HUES6 (cell line): ENCODE data around the gene PRPF19.

Experiments
- H3K27ac ChIP-seq: 2 replicates; pipeline ENCODE4 v1.7.0; 2013; ENCODE audit warnings: low read depth, mild to moderate bottlenecking, low read length, inconsistent platforms
- H3K27me3 ChIP-seq: 2 replicates; pipeline ENCODE4 v1.6.1; 2013; ENCODE audit warnings: low read length; ENCODE audit not compliant: control insufficient read depth, insufficient read depth
- H3K36me3 ChIP-seq: 2 replicates; pipeline ENCODE4 v1.6.1; 2013; ENCODE audit warnings: low read length; ENCODE audit not compliant: control insufficient read depth, insufficient read depth
- H3K4me1 ChIP-seq: 2 replicates; pipeline ENCODE4 v1.6.1; 2013; ENCODE audit warnings: low read length; ENCODE audit not compliant: control insufficient read depth, insufficient read depth
- H3K4me3 ChIP-seq: 2 replicates; pipeline ENCODE4 v1.5.1; 2013; ENCODE audit warnings: low read depth, low read length
- H3K9ac ChIP-seq: one replicate; pipeline ENCODE4 v1.6.1; 2013; ENCODE audit warnings: mild to moderate bottlenecking, low read length
- H3K9me3 ChIP-seq: 2 replicates; pipeline ENCODE4 v1.6.1; 2013; ENCODE audit warnings: low read depth, low read length; ENCODE audit not compliant: control insufficient read depth, insufficient read depth

The PRPF19 gene

DNA sequence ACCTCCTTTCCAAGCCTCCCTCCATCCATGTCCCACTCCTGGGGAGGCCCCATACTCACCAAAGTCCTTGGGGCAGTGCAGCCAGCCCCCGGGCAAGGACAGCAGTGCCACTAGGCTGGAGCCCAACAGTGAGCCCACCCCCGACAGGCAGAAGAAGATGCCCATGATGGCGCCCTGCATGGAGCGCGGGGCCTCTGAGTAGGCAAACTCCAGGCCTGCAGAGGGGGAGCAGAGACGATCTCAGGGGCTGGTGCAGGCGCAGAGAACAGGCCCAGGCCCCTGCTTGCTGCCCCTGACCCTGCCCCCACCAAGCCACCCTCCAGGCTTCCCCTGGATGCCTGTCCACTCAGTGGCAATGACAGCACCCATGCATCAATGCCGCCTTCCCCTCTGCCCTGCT, 31.4 kb upstream of the PRPF19 start:
- peaks cover 23% of the 10 kb centered on the region for H3K36me3 ChIP-seq

DNA sequence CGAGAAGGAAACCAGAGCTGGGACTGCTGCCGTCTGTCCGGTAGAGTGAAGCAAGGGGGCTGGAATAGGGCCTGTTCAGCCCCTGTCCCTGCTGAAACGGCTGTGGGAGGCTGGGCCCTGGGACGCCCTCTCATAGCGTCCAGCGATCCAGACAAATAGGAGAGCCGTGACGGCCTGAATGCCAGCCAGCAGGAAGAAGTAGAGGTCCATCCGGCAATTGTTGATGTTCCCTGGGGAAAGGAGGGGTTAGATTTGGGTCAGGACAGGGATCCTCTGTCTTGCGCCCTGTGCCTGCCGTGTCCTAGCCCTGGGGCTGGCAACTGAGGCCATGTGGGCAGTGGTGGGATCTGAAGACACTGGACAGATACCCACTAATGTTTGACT, 30.8 kb upstream of the PRPF19 start:
- Histone ChIP-seq H3K9me3 (no peaks in the 10 kb centered on the region), H3K36me3 (peaks cover 29% of the 10 kb centered on the region), H3K27me3 (no peaks in the 10 kb centered on the region), H3K4me1 (peaks cover 2% of the 10 kb centered on the region; the same call in 1 of the 2 replicates), H3K9ac (no peak overlapping the region), H3K27ac (no peak overlapping the region), H3K4me3 (no peak overlapping the region)

More for the DNA sequence above, 31.4 kb upstream of the PRPF19 start:
- Histone ChIP-seq H3K4me1 (no peaks in the 10 kb centered on the region; the same call in 1 of the 2 replicates), H3K9me3 (no peaks in the 10 kb centered on the region), H3K27me3 (no peaks in the 10 kb centered on the region; the same call in 1 of the 2 replicates), H3K4me3 (no peak overlapping the region), H3K9ac (no peak overlapping the region), H3K27ac (no peak overlapping the region)

DNA sequence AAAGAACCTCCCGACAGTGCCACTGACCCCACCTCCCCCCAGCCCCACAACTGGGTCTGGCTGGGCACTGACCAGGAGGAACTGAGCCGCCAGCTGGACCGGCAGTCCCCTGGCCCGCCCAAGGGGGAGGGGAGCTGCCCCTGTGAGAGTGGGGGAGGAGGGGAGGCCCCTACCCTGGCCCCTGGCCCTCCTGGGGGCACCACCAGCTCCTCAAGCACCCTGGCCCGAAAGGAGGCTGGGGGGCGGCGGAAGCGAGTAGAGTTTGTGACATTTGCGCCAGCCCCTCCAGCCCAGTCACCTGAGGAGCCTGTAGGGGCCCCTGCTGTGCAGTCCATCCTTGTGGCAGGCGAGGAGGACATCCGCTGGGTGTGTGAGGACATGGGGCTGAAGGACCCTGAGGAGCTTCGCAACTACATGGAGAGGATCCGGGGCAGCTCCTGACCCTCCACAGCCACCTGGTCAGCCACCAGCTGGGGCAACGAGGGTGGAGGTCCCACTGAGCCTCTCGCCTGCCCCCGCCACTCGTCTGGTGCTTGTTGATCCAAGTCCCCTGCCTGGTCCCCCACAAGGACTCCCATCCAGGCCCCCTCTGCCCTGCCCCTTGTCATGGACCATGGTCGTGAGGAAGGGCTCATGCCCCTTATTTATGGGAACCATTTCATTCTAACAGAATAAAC, 30.2 kb upstream of the PRPF19 start:
- H3K4me1 ChIP-seq = peaks cover 2% of the 10 kb centered on the region; the same call in 1 of the 2 replicates
- H3K27ac ChIP-seq = no peak overlapping the region
- no peak overlapping the region for H3K9ac ChIP-seq
- no peaks in the 10 kb centered on the region for H3K9me3 ChIP-seq
- H3K27me3 ChIP-seq = no peaks in the 10 kb centered on the region
- H3K36me3 ChIP-seq = peaks cover 34% of the 10 kb centered on the region
- H3K4me3 ChIP-seq = no peak overlapping the region

DNA sequence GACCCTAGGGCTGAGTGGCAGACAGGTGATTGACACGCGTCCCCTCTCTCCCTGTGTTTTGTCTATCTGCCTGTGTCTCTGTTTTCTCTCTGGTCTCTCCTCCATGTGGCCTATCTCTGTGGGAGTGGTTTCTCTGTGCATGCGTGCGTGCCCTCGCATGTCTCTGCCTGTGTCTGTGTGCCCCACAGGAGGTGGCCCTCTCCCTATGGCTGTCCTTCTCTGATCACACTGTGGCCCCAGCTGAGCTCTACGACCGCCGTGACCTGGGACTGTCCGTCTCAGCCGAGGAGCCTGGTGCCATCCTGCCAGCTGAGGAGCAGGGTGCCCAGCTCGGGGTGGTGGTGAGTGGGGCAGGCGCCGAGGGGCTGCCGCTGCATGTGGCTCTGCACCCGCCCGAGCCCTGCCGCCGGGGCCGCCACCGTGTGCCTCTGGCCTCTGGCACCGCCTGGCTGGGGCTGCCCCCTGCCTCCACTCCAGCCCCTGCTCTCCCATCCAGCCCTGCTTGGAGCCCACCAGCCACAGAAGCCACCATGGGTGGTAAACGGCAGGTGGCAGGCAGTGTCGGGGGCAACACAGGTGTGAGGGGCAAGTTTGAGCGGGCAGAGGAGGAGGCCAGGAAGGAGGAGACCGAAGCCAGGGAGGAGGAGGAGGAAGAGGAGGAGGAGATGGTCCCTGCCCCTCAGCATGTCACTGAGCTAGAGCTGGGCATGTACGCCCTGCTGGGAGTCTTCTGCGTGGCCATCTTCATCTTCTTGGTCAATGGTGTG, 29.5 kb upstream of the PRPF19 start:
- Histone ChIP-seq H3K36me3 (peaks cover 41% of the 10 kb centered on the region), H3K4me3 (no peak overlapping the region), H3K27ac (no peak overlapping the region), H3K9ac (no peak overlapping the region), H3K9me3 (no peaks in the 10 kb centered on the region), H3K4me1 (peaks cover 2% of the 10 kb centered on the region; the same call in 1 of the 2 replicates), H3K27me3 (no peaks in the 10 kb centered on the region)

DNA sequence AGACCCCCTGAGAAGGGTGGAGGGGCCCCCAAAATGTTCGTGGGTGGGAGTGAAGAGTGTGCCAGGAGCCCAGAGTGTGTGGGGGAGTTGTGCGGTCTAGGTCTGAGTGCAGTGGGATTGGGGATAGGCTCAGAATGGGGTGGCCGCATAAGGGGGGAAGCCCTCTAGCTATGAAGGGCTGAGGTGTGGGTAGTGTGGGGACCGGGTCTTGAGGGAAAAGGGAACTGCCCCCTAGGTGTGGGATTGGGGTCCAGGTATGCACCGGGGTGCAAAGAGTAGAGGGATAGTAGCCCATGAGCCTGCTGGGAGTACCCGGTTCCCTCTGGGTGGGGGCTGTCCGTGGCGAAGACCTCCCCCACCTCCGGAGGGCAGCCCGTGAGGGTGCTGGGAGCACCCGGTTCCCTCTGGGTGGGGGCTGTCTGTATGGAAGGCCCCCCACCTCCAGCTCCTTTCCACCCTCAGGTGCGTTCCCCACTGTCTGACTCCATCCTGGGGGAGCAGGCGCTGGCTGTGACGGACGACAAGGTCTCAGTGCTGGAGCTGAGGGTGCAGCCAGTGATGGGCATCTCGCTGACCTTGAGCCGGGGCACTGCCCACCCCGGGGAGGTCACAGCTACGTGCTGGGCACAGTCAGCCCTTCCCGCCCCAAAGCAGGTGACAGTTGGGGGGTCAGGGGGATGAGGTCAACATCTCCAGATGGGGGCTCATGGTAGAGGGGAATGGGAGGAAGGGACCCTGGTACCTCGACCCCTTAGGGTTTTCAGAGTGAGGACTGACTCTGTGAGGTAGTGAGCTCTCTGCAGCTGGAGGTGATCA, 28.6 kb upstream of the PRPF19 start:
- no peaks in the 10 kb centered on the region for H3K9me3 ChIP-seq
- H3K36me3 ChIP-seq = peaks cover 50% of the 10 kb centered on the region
- no peak overlapping the region for H3K9ac ChIP-seq
- no peak overlapping the region for H3K4me3 ChIP-seq
- no peaks in the 10 kb centered on the region for H3K27me3 ChIP-seq
- peaks cover 2% of the 10 kb centered on the region; the same call in 1 of the 2 replicates for H3K4me1 ChIP-seq
- H3K27ac ChIP-seq = no peak overlapping the region

DNA sequence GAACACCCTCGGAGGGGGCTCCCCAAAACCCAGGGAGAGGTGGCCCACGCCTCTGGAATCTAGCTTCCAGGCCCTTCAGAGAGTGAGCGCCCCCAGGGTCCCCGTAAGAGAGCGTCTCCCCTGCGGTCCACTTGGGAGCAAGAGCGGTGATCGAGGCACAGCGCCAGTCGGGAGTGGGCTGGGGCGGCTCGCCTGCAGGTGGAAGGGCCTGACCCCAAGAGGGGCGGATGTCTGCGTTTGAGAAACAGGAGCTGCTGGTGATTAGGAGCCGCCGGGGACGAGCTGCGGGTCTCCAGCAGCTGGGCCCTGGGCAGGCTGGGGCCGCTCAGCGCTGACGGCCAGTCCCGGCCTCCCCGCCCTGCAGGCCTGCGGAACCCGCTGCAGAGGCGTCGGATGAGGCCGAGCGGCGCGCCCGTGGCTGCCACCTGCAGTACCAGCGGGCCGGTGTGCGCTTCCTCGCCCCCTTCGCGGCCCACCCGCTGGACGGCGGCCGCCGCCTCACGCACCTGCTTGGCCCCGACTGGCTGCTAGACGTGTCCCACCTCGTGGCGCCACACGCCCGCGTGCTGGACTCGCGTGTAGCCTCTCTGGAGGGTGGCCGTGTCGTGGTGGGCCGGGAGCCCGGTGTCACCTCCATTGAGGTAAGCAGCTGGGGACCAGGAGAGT, 27.9 kb upstream of the PRPF19 start:
- no peak overlapping the region for H3K27ac ChIP-seq
- H3K36me3 ChIP-seq = peaks cover 57% of the 10 kb centered on the region
- H3K9ac ChIP-seq = no peak overlapping the region
- no peak overlapping the region for H3K4me3 ChIP-seq
- no peaks in the 10 kb centered on the region for H3K9me3 ChIP-seq
- H3K4me1 ChIP-seq = peaks cover 2% of the 10 kb centered on the region; the same call in 1 of the 2 replicates
- no peaks in the 10 kb centered on the region for H3K27me3 ChIP-seq

DNA sequence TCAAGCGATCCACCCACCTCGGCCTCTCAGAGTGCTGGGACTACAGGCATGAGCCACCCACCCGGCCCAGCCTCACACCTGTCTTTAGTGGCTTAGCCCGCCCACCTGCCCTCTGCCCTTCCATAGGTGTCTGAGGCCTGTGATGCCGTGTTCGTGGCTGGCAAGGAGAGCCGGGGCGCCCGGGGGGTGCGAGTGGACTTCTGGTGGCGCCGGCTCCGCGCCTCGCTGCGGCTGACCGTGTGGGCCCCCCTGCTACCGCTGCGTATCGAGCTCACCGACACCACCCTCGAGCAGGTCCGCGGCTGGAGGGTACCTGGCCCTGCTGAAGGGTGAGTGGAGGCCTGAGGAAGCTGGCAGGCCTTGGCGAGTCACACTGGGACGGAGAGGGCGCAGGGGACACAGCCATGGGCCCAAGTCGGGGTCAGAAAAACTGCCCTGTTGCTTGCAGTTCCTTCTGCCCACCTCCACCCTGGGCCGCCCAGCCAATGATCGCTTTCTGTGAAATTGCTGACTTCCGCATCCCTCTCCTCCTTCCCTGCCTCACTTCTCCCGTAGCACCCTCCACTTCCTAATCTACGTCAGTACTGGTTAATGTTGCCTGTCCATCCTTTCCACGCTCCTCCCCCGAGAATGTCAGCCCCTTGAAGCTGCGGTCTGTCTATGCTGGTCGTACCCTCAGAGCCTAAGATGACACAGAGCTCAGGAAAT, 27.2 kb upstream of the PRPF19 start:
- Histone ChIP-seq H3K4me3 (no peak overlapping the region), H3K36me3 (peaks cover 64% of the 10 kb centered on the region), H3K27ac (no peak overlapping the region), H3K9me3 (no peaks in the 10 kb centered on the region), H3K4me1 (peaks cover 2% of the 10 kb centered on the region; the same call in 1 of the 2 replicates), H3K27me3 (no peaks in the 10 kb centered on the region), H3K9ac (no peak overlapping the region)

DNA sequence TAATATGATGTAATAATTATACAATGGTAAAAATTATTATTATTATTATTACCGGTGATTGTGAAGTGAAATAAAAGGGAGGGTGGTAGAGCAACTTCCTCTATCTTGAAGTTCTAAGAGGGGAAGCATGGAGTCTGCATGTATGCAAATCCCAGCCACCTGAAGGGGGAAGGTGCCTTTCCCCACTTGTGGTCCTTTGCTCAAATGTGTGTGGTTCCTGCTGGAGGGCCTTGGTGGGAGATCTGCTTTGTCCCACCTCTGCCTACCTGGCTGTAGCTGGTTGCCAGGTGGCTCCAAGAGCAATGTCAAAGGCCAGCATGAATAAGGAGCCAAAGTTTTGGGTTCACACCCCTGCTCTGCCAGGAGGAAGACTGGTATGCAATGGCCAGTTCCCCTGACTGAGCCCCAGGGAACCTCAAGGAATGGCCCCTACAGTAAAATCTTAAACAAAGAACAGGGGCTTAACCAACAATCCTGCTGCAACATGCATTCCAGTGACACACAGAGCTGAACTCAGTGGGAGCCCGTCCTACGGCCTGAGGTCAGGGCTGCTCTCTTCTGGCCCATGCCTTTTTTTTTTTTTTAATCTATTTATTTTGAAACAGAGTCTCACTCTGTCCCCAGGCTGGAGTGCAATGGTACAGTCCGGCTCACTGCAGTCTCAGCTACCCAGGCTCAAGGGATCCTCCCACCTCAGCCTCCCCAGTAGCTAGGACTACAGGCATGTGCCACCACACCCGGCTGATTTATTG, 26.4 kb upstream of the PRPF19 start:
- H3K4me1 ChIP-seq = peaks cover 2% of the 10 kb centered on the region; the same call in 1 of the 2 replicates
- H3K9me3 ChIP-seq = no peaks in the 10 kb centered on the region
- no peak overlapping the region for H3K9ac ChIP-seq
- H3K27me3 ChIP-seq = no peaks in the 10 kb centered on the region
- H3K36me3 ChIP-seq = peaks cover 72% of the 10 kb centered on the region
- no peak overlapping the region for H3K4me3 ChIP-seq
- H3K27ac ChIP-seq = no peak overlapping the region

DNA sequence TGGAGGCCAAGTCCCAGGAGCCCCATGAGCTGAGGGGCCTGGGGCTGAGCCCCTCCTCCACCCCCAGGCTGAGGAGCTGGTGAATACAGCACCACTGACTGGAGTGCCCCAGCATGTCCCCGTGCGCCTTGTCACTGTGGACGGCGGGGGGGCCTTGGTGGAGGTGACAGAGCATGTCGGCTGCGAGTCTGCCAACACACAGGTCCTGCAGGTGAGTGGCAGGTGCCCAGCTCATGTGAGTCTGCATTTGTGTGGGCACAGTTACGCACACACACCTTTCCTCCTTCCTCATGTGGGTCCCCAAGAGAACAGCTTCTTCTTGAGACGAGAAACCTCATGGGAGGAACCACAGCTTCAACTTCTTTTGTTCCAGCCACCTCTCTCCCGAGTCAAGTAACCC, 25.5 kb upstream of the PRPF19 start:
- no peak overlapping the region for H3K27ac ChIP-seq
- H3K9ac ChIP-seq = no peak overlapping the region
- H3K4me1 ChIP-seq = peaks cover 2% of the 10 kb centered on the region; the same call in 1 of the 2 replicates
- H3K4me3 ChIP-seq = no peak overlapping the region
- peaks cover 72% of the 10 kb centered on the region for H3K36me3 ChIP-seq
- no peaks in the 10 kb centered on the region for H3K9me3 ChIP-seq
- no peaks in the 10 kb centered on the region for H3K27me3 ChIP-seq
